IPS-NIHi11 (cell line): ENCODE results near the gene BABAM2.
"Not testable (repeated sequence)": the region's sequence is repeated elsewhere in the genome, so short reads cannot be mapped to it uniquely, and the experiment has no call there.

Experiments
- DNase-seq: peaks from one replicate; pipeline ENCODE4 v3.0.0; 2012; ENCODE audit warnings: mixed read lengths, low spot score

The BABAM2 gene

DNA sequence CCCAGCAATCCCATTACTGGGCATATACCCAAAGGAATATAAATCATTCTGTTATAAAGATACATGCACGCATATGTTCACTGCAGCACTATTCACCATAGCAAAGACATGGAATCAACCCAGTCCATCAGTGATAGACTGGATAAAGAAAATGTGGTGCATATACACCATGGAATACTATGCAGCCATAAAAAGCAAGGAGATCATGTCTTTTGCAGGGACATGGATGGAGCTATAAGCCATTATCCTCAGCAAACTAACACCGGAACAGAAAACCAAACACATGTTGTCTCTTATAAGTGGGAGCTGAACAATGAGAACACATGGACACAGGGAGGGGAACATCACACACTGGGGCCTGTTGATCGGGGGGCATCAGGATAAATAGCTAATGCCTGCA lies 441.3 kb downstream of the BABAM2 start:
- DNase-seq = not testable (repeated sequence)

DNA sequence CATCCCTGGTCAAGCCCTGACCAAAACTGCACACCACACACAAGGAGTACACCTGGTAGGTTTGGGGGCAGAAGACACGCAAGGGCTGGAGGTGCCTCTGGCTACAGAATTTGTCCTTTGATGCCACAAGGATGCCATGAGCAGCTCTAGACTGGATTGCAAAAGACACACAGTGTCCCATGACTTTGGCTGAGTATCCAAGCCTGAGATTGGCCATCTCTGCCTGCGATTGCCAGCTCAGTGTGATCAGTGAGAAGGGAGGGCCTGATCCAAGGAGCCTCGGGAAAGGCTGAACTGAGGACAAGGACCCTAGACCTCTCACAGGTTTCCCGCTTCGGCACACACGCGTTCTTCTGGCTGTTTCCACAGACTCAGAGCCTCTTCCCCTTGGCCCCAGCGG lies 442.2 kb downstream of the BABAM2 start:
- no peak for DNase-seq

DNA sequence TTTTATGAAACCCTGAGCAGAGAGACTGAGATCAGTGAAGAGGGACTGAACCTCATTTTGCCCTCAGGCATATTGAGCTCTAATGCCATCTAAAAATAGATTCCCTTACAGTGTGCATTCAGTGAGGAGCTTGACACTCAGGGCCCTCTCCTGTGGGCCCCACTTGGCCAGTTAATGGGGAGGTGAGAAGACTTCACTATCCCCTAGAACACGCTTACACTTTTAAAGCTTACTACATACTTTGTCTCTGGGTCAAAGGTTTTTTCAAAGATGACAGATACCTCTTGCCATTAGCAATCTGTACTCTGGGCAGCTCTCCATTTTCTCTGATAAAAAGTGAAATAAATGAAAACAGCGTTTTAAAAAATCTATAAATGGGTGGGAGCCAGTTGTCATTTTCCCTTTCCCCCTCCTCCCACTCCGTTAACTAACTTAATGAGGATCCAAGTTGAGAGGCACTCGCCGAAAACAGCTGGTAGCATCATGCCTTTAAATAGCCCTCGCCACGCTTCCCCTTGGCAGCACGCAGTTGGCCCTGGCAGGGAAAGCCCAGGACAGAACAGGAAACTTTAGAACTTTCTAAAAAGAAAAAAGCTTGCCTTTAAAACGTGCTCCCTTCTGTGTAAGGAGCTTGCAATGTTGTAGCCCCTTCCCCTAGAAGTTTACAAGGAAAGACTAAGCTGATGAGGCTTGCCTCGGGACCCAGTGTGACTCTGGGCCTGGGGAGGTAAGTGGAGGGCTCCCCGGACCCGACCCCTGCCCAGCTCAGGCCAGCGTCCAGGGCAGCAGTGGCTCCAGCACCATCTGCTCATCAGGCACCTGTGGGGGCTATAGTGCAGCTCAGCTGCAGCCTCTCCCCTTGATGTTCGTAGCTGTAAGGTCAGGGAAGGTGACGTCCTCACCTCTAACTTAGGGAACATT lies 443.3 kb downstream of the BABAM2 start:
- DNase-seq = no peak

DNA sequence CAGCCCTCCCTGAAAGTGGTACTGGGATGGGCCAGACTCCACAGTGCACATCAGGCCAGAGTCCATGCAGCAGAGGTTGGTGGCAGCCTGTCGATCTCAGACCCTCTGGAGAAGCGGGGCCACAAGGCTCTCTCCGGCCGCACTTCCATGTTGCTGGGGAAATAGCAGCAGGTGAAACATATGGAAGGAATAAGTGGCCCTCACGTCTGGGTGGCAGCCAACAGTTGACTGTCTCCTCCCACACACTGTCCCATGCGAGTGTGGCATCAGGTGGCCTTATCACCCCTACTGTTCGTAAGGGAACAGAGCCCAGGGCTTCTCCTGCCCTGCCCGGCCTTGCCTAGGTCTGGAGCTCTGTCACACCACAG lies 444.0 kb downstream of the BABAM2 start:
- no peak for DNase-seq

DNA sequence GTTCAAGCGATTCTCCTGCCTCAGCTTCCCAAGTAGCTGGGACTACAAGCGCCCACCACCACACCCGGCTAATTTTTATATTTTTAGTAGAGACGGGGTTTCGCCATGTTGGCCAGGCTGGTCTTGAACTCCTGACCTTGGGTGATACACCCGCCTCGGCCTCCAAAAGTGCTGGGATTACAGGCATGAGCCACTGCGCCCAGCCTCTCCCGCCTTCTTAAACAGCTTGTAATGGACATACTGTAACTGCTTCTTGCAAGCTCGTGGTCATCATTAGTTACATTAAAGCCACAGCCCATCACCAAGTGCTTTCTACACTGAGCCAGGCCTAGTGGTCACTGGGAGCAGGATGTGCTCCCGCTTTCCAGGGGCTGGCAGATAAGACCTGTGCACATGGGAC lies 444.7 kb downstream of the BABAM2 start:
- DNase-seq = not testable (repeated sequence)

DNA sequence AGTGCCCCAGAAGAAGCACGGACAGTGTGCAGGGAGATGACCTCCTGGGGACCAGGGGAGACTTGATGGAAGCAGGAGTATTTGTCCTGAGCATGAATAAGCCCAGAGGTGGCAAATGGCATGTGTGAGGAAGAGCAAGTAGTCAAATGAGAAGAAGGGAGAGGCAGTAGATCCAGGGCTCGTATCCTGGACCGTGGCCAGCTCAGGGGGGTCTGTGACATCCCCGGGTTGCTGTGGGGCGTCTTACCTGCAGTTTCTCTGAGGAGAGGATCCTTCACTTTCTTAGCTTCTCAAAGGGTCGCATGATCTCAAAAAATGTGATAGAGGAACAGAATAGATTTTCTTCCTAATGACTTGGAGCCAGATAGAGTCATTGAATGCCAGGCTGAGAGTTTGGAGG lies 445.1 kb downstream of the BABAM2 start:
- no peak for DNase-seq

DNA sequence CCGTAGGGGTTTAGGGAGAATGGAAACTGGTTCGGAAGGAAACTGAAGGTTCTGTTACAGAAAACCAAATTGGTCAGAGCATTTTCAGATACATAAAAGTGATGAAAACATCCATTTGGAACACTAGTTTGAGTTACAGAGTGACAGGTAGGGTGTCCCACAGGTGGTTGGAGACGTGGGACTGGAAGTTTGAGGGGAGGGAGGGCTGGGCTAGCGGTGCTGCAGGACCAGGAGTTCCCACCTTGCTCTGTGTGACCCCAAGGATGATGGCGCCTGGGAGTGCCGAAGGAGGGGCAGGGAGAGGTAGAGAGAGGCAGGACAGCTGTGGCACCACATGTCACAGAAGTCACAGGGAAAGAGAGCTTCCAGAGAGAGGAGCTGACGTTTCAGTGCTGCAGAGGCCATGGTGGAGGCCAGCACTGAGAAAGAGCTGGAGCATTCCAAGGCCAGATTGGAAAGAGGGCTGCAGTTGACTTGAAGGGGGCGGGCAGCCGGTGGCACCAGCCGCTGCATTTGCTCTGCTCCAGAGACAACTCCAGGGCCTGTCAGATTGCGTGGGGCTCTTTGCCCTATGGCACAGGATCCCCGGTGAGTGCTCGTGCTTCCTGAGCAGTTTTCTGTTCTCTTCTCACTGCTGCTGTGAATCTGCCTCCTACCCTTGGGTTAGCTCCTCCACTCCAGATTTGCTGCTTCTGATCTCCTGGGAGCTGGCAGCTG lies 445.9 kb downstream of the BABAM2 start:
- DNase-seq = no peak

DNA sequence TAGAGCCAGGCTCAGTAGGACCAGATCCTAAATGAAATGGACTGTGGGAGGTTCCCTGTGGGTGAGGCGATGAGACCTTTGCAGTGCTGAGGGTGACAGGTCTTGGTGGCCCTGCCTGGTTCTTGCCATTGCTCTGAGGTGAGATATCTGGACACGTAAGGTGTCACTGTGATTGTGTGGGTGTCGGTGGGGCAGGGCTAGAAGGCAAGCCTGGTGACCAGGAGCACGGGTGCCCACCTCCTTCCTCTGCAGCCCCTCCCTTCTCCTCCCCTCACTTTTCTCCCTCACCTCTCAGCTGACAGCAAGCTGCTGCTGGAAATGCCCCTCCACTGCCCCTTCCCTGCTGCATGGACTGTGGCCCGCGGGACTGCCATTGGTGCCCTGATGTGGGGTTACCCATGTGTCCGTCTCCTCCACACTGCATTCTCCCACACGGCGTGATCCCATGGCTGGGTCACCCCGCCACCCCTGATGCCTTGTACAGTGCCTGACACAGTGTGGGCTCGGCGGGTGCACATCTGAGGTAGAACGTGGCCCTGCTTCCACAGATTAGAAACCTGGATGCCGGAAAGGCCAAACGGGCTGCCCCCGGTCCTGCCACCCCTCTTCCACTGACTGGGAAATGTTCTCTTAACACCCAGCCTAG lies 446.6 kb downstream of the BABAM2 start:
- no peak for DNase-seq

DNA sequence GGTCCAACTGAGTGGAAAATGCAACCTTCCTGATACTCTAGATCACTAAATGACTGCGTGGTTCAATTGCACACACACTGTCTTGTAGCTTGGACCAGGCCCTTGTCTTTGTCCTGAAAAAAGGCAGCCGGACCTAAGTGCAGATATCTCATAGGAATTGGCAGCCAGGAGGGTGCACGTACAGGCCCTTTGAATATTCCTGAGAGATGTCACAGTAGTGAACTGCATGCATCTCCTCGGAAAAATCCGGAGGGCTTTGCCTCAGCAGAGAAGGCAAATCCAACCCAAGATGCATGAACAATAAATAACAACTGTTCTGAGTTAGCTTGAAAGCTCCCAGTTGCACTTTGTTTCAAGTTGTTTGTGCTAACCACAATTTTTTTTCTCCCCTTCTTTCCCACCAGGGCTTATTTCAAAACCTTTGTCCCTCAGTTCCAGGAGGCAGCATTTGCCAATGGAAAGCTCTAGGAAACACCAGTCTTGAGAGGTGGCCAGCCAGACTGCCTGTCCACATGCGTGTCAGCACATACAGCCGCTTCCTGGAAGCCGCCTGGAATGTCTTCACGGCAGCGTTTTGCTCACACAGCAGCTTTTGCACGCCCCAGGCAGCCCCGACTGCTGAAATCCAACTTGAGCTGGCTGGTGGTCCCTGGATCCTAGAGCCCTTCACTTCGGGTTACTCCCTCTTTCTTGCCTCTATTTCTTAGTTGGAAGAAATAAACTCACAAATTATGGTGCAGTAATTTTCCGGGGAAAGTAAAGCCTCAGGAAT lies 447.7 kb downstream of the BABAM2 start:
- no peak for DNase-seq

DNA sequence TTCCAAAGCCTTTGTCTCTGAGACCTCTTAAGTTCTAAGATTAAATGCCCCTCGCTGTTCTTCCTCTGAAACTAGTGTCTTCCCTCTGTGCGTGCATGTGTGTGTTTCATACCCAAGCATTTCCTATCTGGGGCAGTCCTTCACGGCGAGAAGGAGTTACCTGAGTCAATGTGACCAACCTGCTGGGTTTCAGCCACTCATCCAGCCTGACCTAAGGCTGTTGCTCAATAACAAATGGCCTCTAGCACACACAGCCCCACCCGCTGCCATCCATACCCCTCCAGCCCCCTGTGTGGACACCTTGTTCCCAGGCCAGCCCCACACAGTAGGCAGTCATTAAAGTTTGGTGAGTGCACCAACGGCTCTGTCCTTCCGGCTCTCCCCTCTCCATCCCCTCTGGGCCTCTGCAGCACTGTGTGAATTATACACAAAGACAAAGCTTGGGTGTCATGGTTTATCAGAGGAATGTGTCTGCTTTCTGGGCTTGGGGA lies 448.3 kb downstream of the BABAM2 start:
- DNase-seq = no peak

DNA sequence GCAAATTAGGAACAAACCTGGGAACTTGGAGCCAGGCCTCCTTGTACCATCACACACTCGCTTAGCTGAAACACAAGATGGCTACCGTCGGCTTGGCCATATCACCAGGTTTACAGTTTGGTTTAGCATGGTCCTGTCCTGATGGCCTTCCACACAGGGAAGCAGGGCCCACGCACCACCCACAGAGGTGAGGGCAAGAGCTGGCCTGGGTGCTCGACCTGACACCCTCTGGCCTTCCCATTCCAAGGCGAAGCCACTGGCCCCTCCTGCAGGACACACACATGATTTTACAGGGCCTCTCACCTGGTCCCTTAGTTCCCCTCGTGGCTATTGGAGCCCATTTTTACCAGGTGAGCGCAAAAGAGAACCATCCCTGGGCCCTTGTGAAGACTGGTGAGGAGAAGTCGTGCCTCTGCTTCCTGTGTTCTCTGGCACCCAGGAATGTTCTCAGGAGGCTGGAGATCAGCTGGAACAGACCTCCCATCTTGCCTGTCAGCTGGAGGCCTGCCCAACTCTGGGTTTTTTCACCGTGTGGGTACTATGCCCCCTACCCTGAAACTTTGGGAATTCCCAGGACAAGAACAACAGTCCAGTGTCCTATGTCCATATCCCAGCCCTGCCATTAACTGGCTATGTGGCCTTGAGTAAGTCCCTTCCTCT lies 449.1 kb downstream of the BABAM2 start:
- DNase-seq = no peak

DNA sequence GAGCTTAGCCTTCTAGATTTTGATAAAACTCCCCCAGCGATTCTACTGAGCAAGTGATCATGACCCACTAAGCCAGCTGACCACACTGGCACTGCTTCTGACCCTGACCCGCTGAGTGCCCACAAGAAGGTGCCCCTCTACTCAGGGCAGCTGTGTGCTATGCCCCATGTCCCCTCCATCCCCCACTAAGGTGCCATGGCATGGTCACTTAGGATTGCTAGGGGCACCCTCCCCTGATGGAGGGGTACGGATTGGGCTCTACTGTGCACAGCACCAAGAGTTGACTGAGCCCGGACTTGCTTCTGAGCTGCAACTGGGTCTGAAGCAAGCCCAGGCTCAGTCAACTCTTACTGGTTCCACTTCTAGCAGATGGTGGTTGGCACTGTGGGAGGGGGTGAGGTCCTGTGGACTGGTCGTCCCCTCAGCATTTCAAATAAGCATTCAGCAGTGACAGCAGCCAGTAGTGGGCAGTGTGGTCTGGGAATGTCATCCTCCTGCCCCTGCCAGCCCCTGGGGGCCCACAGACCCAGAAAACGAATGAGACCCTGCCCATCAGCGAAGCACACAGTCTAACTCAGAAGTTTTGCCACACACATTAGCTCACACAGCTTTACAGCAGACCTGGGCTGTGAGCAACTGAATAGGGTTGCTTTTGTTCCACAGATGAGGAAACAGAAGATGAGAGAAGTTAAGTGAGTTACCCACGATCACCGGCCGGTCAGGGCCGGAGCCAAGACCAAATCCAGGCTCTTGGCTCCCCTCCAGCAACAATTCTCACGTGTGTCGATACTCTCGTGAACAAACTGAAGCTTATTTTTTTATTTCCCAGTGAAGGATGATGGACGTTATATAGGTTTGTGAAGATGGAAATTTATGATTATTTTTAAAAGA lies 450.0 kb downstream of the BABAM2 start:
- DNase-seq = no peak

DNA sequence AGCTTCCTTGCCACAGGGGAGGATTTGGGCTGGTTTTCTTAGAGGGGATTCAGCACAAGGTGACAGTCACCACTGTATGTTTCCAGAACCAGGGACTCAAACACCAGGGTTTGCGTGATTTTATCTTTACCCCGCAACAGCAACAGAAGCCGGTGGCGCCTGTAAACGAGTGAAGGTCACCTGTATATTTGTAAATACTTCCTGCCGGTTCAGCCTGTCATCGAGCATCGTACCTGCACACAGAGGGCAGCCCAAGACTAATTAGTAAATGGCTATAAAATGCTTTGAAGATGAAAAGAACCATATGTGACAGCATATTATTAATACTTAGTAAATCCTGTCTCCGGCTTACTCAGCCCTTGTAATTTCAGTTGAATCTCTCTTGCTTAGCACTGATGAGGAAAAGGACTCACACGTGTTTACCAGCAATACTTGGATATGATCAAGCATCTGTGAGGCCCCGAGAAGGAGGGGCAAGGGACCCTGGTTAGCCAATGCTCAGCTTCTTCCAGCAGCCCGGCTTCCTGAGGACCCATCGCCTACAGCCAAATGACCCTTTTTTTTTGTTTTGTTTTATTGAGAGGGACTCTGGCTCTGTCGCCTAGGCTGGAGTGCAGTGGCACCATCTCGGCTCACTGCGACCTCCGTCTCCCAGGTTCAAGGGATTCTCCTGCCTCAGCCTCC lies 450.8 kb downstream of the BABAM2 start:
- DNase-seq = no peak

DNA sequence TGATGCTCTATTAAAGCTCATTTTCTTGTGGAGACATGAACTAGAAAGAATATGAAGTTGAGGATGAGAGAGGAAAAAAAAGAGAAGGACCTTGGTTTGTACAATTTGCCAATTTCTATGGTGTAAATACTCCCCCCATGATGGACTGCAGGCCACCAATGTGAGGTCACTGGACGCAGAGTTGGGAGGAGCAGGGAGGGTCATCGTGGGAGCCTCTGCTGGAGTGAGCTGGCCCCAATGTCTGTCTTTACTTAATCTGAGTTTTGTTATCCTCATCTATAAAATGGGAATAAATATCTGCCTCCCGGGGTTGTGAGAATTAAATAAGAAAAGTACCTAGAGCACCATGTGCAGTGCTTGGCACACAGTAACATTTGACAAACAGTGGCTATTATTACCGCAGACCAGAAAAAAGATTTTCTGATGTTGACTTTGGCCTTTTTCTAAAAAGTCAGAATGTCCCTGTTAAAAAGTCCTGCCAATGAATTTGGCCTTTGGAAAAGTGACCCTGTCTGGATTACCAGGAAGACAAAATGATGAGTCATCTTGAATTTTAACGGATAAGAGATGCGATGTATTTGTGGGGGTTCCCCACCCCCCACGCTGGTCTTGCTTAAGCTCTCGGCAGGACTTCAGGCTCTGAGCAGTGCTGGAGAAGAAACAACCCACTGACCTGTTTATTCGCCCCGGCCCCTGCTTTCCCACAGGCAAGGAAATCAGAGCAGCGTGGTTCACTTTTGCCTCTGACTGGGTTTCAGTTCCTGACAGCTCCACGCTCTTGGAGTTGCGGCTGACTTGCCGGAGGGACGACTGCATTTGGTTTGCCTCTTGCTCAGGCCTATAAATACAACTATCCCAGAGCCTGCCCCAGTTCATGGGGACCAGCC lies 451.8 kb downstream of the BABAM2 start:
- no peak for DNase-seq

DNA sequence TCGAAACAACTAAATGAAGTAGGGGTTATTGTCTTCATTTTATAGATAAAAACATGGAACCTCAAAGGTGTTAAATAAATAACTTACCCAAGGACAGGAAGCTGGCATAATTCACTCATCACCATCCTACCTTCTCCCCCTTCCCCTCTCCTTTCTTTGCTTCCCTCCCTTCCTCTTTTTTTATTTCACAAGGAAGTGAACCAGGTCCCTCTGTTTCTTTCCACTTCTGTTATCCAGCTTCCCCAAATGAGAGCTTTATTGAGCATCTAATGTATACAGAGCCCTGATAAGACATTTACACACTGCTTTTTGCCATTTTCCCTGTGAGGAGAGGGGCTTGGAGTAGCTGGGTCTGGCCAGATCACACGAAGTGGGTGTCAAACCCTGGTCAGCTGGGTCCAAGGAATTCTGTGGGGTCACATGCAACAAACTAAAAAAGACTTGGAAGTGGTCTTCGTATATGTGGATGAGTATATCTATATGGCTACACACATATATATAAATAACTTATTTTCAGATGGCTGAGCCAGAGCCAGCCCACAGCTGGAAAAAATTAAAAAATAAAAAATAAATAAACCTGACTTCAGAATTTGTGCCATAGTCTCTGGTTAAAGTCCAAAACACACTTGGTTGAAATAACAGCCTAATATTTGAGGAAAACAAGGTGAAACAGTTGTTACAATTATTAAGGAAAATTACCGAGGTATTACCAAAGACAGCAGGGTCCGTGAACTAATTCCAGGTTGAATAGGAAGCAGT lies 452.8 kb downstream of the BABAM2 start:
- DNase-seq = no peak

DNA sequence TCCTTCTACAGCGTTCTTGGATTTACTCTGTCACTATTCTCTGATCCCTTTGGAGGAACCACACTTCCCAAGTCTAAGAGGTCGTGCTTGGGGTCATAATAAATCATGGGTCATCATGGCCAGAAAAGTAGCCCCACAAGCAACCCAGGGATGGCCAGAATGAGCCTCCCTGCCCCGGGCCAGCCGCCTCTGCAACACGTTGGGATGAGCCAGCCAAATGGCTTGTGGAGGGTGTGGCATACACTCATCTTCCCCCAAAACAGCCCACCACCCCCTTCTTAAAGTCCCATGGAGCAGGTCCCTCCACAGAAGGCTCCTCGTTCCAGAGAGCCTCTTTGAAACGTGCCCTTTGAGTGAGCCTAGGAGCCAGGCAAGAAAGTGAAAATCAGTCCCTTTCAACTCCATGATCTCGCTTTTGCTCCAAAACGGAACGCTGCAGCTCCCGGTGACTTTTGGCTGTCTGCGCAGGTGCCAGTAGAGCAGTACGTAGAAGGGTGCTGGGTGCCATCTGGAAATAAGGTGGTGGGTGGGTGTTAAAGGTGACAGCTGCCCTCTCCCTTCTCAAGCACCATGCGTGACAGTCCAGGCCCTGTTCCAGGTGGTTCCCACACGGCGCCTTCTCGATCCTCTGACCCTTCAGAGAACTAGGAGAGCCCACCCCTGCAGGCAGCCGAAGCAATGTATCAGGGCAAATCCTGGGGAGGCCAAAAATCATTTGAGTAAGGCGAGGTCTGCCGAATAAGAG lies 453.6 kb downstream of the BABAM2 start:
- no peak for DNase-seq

DNA sequence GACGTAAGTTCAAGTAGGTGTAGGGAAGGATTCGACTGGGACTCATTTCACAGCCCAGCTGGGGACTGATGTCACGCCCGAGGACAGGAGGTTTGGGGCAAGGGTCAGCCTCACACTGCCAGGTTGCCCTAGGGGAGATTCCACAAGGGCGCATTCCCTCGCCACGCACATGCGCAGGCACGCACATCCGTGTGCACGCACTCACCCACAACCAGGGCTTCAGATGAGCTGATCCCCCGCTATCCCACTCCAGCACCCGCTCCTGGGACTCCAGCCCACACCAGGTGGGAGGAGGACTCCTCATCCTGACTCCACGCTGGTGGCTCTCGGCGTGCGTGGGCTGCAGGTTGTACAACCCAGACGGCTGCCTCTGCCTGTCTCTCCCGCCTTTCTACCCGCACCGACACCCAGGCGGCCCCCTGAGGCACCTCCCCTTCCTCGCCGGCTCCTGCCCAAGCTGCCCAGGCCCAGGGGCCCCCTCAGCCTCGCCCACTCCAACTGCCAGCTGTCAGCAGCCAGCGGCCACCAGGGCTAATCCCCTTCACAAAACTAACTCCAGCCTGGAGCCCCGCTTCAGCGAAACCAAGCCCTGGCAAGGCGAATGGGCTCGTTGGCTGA lies 454.3 kb downstream of the BABAM2 start:
- DNase-seq = no peak
